ENCODE data around the gene MMP28. TPM values are rescaled to one million over a fixed set of nuclear protein-coding genes. Genes with fewer than 3 reads are reported as not detected.

Gene MMP28
- total RNA-seq, 1 experiment from 2014 or later = 0.68 TPM

- DNase-seq (ENCODE audit: low spot score) = peak; percentile 83
Observed at GRCh38 chr17:35799942-35800341, 4.5 kb upstream of the MMP28 start.

GRCh38 chr17:35797918-35798317 is 2.5 kb upstream of the MMP28 start:
- DNase-seq (ENCODE audit: low spot score) = no peak

- no peak for DNase-seq (ENCODE audit: low spot score)
Observed at GRCh38 chr17:35797370-35797769, 1.9 kb upstream of the MMP28 start.

- DNase-seq (ENCODE audit: low spot score) = no peak
Observed at GRCh38 chr17:35796942-35797341, 1.5 kb upstream of the MMP28 start.

GRCh38 chr17:35795871-35796265 is 427 bp upstream of the MMP28 start:
- DNase-seq (ENCODE audit: low spot score) = no peak

- DNase-seq (ENCODE audit: low spot score) = no peak
Observed at GRCh38 chr17:35793257-35793656, 2.2 kb downstream of the MMP28 start.

GRCh38 chr17:35791681-35792350 is 3.6 kb downstream of the MMP28 start:
- no peak for DNase-seq (ENCODE audit: low spot score)

GRCh38 chr17:35790841-35791240 is 4.6 kb downstream of the MMP28 start:
- DNase-seq (ENCODE audit: low spot score) = no peak

GRCh38 chr17:35788477-35789368 is 6.7 kb downstream of the MMP28 start:
- DNase-seq (ENCODE audit: low spot score) = no peak

- DNase-seq (ENCODE audit: low spot score) = no peak
Observed at GRCh38 chr17:35786941-35787432, 8.5 kb downstream of the MMP28 start.

- DNase-seq (ENCODE audit: low spot score) = no peak
Observed at GRCh38 chr17:35784895-35785294, 10.5 kb downstream of the MMP28 start.

- DNase-seq (ENCODE audit: low spot score) = no peak
Observed at GRCh38 chr17:35780950-35781349, 14.5 kb downstream of the MMP28 start.

GRCh38 chr17:35778641-35779196 is 16.7 kb downstream of the MMP28 start:
- DNase-seq (ENCODE audit: low spot score) = peak; percentile 36

GRCh38 chr17:35775583-35775982 is 19.9 kb downstream of the MMP28 start:
- DNase-seq (ENCODE audit: low spot score) = no peak

GRCh38 chr17:35775039-35775438 is 20.4 kb downstream of the MMP28 start:
- DNase-seq (ENCODE audit: low spot score) = no peak

- DNase-seq (ENCODE audit: low spot score) = peak; percentile 64
Observed at GRCh38 chr17:35774499-35774898, 20.9 kb downstream of the MMP28 start.

GRCh38 chr17:35773679-35774425 is 21.6 kb downstream of the MMP28 start:
- no peak for DNase-seq (ENCODE audit: low spot score)

GRCh38 chr17:35773129-35773528 is 22.3 kb downstream of the MMP28 start:
- DNase-seq (ENCODE audit: low spot score) = no peak

GRCh38 chr17:35769895-35770486 is 25.4 kb downstream of the MMP28 start:
- no peak for DNase-seq (ENCODE audit: low spot score)

- no peak for DNase-seq (ENCODE audit: low spot score)
Observed at GRCh38 chr17:35768797-35769196, 26.6 kb downstream of the MMP28 start.

GRCh38 chr17:35766903-35767510 is 28.4 kb downstream of the MMP28 start:
- DNase-seq (ENCODE audit: low spot score) = no peak

All from H4 (cell line).